SK-N-SH (cell line): ENCODE data around the gene MAD1L1. TPM values are rescaled to one million over a fixed set of nuclear protein-coding genes. Genes with fewer than 3 reads are reported as not detected.
A peak's percentile ranks its signal among the peaks of the same experiment; 100 is the strongest.

Experiments used
- CTCF ChIA-PET: fragments of 300-600, 350-600 bp; formaldehyde crosslinking; extraction: SDS; loops from one replicate; lab custom pipeline; 2021; lab: Yijun Ruan, JAX
- POLR2A ChIA-PET: fragments of 350-600 bp; sonication (Branson Sonifier 250); formaldehyde crosslinking; extraction: SDS; loops from one replicate; lab custom pipeline; 2020; ENCODE audit warnings: antibody characterized with exemption, inconsistent platforms; lab: Yijun Ruan, JAX
- DNase-seq: peaks from one replicate; pipeline ENCODE4 v3.0.0; 2012
- H2AFZ ChIP-seq: fragments of 200-600 bp; sonication (generic); 2 replicates; pipeline ENCODE4 v1.8.1; 2016; ENCODE audit warnings: antibody characterized with exemption, mild to moderate bottlenecking, low read depth
- H3F3A ChIP-seq: fragments of 200-600 bp; sonication (generic); replicated peaks from 2 replicates; pipeline ENCODE3; 2016; ENCODE audit warnings: antibody characterized with exemption, mild to moderate bottlenecking; ENCODE audit not compliant: insufficient read depth
- H3K27ac ChIP-seq, 2 experiments: fragments of 200-500 bp in 1 of 2; fragments of 200-600 bp in 1 of 2; sonication (Bioruptor generic) in 1 of 2; sonication (generic), shearing (Covaris generic) in 1 of 2; 2 replicates each; pipeline versions ENCODE4 v1.5.1 to v1.6.1; 2014 to 2016; ENCODE audit warnings: low read depth in 2 of 2, inconsistent platforms in 1 of 2, low read length in 1 of 2, mild to moderate bottlenecking in 1 of 2, mixed read lengths in 1 of 2
- H3K27me3 ChIP-seq: fragments of 200-600 bp; sonication (generic), shearing (Covaris generic); 2 replicates; pipeline ENCODE4 v1.6.1; 2016; ENCODE audit warnings: mixed run types; ENCODE audit not compliant: insufficient read depth
- H3K36me3 ChIP-seq, 2 experiments: fragments of 200-500 bp in 1 of 2; fragments of 200-600 bp in 1 of 2; sonication (Bioruptor generic) in 1 of 2; sonication (generic) in 1 of 2; replicated peaks in 1 of 2; 2 replicates each; pipeline versions ENCODE3 to v1.5.1; 2014 to 2016; ENCODE audit warnings: low read length in 1 of 2, mild to moderate bottlenecking in 1 of 2; ENCODE audit not compliant: insufficient read depth in 2 of 2, control insufficient read depth in 1 of 2
- H3K4me1 ChIP-seq, 2 experiments: fragments of 200-500 bp in 1 of 2; fragments of 200-600 bp in 1 of 2; sonication (Bioruptor generic) in 1 of 2; sonication (generic), shearing (Covaris generic) in 1 of 2; 2 replicates each; pipeline versions ENCODE4 v1.5.1 to v1.6.1; 2014 to 2016; ENCODE audit warnings: low read depth in 1 of 2, low read length in 1 of 2, mixed run types in 1 of 2; ENCODE audit not compliant: insufficient read depth in 2 of 2, control insufficient read depth in 1 of 2
- H3K4me2 ChIP-seq: fragments of 200-600 bp; sonication (generic), shearing (Covaris generic); 2 replicates; pipeline ENCODE4 v1.6.1; 2017; ENCODE audit warnings: mixed run types
- H3K4me3 ChIP-seq, 2 experiments: fragments of 200-500 bp in 1 of 2; fragments of 200-600 bp in 1 of 2; sonication (Bioruptor generic) in 1 of 2; sonication (generic), shearing (Covaris generic) in 1 of 2; 2 replicates each; pipeline versions ENCODE4 v1.5.1 to v1.8.1; 2014 to 2016; ENCODE audit warnings: low read depth in 2 of 2, inconsistent platforms in 1 of 2, low read length in 1 of 2, mild to moderate bottlenecking in 1 of 2, mixed read lengths in 1 of 2, moderate library complexity in 1 of 2
- H3K79me2 ChIP-seq: fragments of 200-600 bp; sonication (generic); 2 replicates; pipeline ENCODE4 v1.8.1; 2017; ENCODE audit warnings: mild to moderate bottlenecking; ENCODE audit not compliant: insufficient read depth
- H3K9ac ChIP-seq: fragments of 200-600 bp; sonication (generic); 2 replicates; pipeline ENCODE4 v1.6.1; 2017; ENCODE audit warnings: mixed run types
- H3K9me2 ChIP-seq: fragments of 200-600 bp; sonication (generic); 2 replicates; pipeline ENCODE4 v1.6.1; 2017; ENCODE audit warnings: mixed run types
- H3K9me3 ChIP-seq: fragments of 200-600 bp; sonication (generic); 2 replicates; pipeline ENCODE4 v1.6.1; 2017; ENCODE audit warnings: mixed run types, mild to moderate bottlenecking, moderate library complexity
- H4K20me1 ChIP-seq: fragments of 200-600 bp; sonication (generic); 2 replicates; pipeline ENCODE4 v1.6.1; 2017; ENCODE audit warnings: mild to moderate bottlenecking, mixed run types; ENCODE audit not compliant: insufficient read depth
- CTCF ChIP-seq: fragments of 200-600 bp; sonication (generic); IDR thresholded peaks from 2 replicates; pipeline ENCODE4 v1.6.1; 2017; ENCODE audit warnings: antibody characterized with exemption, mild to moderate bottlenecking, moderate library complexity
- FOXJ3 ChIP-seq: sonication (generic); formaldehyde crosslinking; IDR thresholded peaks from 2 replicates; pipeline ENCODE4 v1.5.1; 2020; ENCODE audit warnings: mild to moderate bottlenecking, missing genetic modification reagents
- FOXM1 ChIP-seq: IDR thresholded peaks from 2 replicates; pipeline ENCODE4 v1.4.0; 2012; ENCODE audit warnings: low read depth, mild to moderate bottlenecking
- GATA2 ChIP-seq: sonication (generic); formaldehyde crosslinking; IDR thresholded peaks from 2 replicates; pipeline ENCODE4 v1.5.0; 2020; ENCODE audit warnings: mild to moderate bottlenecking, missing genetic modification reagents
- NFIC ChIP-seq: IDR thresholded peaks from 2 replicates; pipeline ENCODE4 v1.4.0; 2012; ENCODE audit warnings: borderline replicate concordance
- SMC3 ChIP-seq: IDR thresholded peaks from 2 replicates; pipeline ENCODE4 v1.6.1; 2012; ENCODE audit warnings: low read depth, low read length, improper control_type of control experiment
- ZBTB33 ChIP-seq: IDR thresholded peaks from 2 replicates; pipeline ENCODE4 v1.4.0; 2012; ENCODE audit warnings: low read depth, borderline replicate concordance
- WGBS: methylation state at CpG from one replicate; pipeline ENCODE4 v1.1.6; 2017; ENCODE audit warnings: low lambda C conversion rate; 5-methylcytosine and 5-hydroxymethylcytosine counted together
- polyA plus RNA-seq, 3 experiments: library from polyadenylated mRNA; depleted of rRNA; stranded (reverse); fragments of >200 nt; gene quantifications; 2 replicates each; pipeline ENCODE4 v1.2.3, GENCODE V29; 2012
- TF ChIP-seq, protein P1 (sequence below): IDR thresholded peaks from 2 replicates; pipeline ENCODE4 v1.6.1; 2012; ENCODE audit warnings: mild to moderate bottlenecking, low read depth, low read length, moderate library complexity

MAD1L1 gene
- polyA plus RNA-seq, 1 of the 3 experiments (the other 2 are of a cell fraction), result 46.2 TPM

- WGBS, result 84% methylated on average over 14 of the region's 14 CpGs
- Histone ChIP-seq H3K27ac (peak overlapping the region in 1 of 2 experiments; percentile 53; a peak in 1 of 4 replicates), H3K36me3 (no peaks in the 10 kb centered on the region), H3K9ac (no peak overlapping the region), H3K4me2 (no peak overlapping the region), H3K9me2 (no peaks in the 10 kb centered on the region), H3K4me3 (no peak overlapping the region), H3K27me3 (no peaks in the 10 kb centered on the region), H2AFZ (no peak overlapping the region), H4K20me1 (no peaks in the 10 kb centered on the region), H3K9me3 (no peaks in the 10 kb centered on the region), H3F3A (no peaks in the 10 kb centered on the region), H3K79me2 (no peaks in the 10 kb centered on the region), H3K4me1 (peaks cover 0 to 29% of the 10 kb centered on the region in 2 experiments; a peak in 1 of 4 replicates)
- no peak for DNase-seq
- ChIA-PET POLR2A (no interaction called here), CTCF (interaction anchor here (1.0 to 2.0 kb wide), 3 partner anchors 17 to 235 kb away, joined by 3 to 4 read pairs (median 3); no protein-coding TSS in a partner anchor)
- TF ChIP-seq SMC3 (no peak), CTCF (no peak)
Measured at GRCh38 chr7:1865000-1865555, 367.7 kb downstream of the MAD1L1 start.

DNA sequence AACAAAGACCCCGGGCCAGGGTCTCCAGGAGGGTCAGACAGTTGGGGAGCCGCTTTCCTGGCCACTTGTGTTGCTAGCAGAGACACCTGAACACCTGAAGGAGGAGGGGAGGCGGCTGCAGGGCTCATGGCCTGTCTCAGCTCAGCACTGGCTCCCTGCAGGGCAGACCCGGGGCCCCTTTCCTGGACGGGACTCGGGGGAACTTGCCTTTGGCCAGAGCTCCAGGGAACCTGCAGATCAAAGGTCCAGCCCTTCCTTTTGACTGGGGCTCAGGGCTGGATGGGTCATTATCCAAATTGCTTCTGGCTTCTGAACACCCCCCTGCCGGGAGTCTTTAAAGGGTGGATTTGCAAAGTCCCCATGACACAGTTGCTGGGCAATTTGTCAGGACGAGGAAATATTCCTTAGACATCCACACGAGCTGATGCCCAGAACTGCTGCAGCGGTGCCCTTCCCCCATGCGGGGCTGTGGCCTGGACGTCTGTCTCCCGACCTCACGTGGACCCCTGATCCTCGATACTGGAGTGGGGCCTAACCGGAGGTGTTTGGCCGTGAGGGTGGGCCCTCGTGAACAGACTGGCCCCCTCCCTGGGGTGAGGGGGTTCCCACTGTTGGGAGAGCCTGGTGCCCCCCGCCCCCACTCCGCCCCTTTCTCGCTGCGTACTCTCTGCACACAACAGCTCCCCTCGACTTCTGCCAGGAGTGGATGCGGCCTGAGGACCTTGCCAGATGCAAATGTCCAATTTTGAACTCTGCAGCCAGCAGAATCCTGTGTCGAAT lies 368.4 kb downstream of the MAD1L1 start:
- no peak for TF ChIP-seq ZBTB33
- TF ChIP-seq NFIC, result no peak
- no peak for TF ChIP-seq FOXJ3 (CRISPR knock-in tag)
- TF ChIP-seq, protein P1, sequence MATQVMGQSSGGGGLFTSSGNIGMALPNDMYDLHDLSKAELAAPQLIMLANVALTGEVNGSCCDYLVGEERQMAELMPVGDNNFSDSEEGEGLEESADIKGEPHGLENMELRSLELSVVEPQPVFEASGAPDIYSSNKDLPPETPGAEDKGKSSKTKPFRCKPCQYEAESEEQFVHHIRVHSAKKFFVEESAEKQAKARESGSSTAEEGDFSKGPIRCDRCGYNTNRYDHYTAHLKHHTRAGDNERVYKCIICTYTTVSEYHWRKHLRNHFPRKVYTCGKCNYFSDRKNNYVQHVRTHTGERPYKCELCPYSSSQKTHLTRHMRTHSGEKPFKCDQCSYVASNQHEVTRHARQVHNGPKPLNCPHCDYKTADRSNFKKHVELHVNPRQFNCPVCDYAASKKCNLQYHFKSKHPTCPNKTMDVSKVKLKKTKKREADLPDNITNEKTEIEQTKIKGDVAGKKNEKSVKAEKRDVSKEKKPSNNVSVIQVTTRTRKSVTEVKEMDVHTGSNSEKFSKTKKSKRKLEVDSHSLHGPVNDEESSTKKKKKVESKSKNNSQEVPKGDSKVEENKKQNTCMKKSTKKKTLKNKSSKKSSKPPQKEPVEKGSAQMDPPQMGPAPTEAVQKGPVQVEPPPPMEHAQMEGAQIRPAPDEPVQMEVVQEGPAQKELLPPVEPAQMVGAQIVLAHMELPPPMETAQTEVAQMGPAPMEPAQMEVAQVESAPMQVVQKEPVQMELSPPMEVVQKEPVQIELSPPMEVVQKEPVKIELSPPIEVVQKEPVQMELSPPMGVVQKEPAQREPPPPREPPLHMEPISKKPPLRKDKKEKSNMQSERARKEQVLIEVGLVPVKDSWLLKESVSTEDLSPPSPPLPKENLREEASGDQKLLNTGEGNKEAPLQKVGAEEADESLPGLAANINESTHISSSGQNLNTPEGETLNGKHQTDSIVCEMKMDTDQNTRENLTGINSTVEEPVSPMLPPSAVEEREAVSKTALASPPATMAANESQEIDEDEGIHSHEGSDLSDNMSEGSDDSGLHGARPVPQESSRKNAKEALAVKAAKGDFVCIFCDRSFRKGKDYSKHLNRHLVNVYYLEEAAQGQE, result no peak
- TF ChIP-seq GATA2 (CRISPR knock-in tag), result no peak
- no peak for TF ChIP-seq FOXM1
- TF ChIP-seq, all 33 proteins: peak for 0
- peaks cover 0 to 32% of the 10 kb centered on the region in 2 experiments; a peak in 1 of 4 replicates for H3K4me1 ChIP-seq
- H3K9me3 ChIP-seq, result no peaks in the 10 kb centered on the region
- H3K79me2 ChIP-seq, result no peaks in the 10 kb centered on the region
- no peaks in the 10 kb centered on the region for H3F3A ChIP-seq
- 85% methylated on average over 17 of the region's 25 CpGs for WGBS
- no peak overlapping the region for H3K9ac ChIP-seq
- H3K4me3 ChIP-seq, result no peak overlapping the region
- no peak for DNase-seq
- no peak overlapping the region for H3K4me2 ChIP-seq
- no peaks in the 10 kb centered on the region for H3K9me2 ChIP-seq
- no peaks in the 10 kb centered on the region for H3K36me3 ChIP-seq
- no peaks in the 10 kb centered on the region for H3K27me3 ChIP-seq
- ChIA-PET CTCF (interaction anchor here (0.6 to 2.0 kb wide), 5 partner anchors 17 to 235 kb away, joined by 3 to 4 read pairs (median 3); no protein-coding TSS in a partner anchor), POLR2A (no interaction called here)
- H3K27ac ChIP-seq, result no peak overlapping the region
- H4K20me1 ChIP-seq, result no peaks in the 10 kb centered on the region
- no peak overlapping the region for H2AFZ ChIP-seq
